IMR-90 (cell line): ENCODE data around the gene LDHAL6B. TPM values are rescaled to one million over a fixed set of nuclear protein-coding genes. Genes with fewer than 3 reads are reported as not detected.

Experiments used
- ATAC-seq: fragments of 200-7000 bp; cut with Tn5 transposase; 2 replicates; pipeline ENCODE4 v1.9.1; 2020; ENCODE audit warnings: low read depth, mild to moderate bottlenecking, moderate library complexity
- BruUV-seq: library from RNA; stranded (reverse); fragments of 400-500 nt; replicated peaks from 2 replicates; lab custom pipeline; 2021; lab: Mats Ljungman, UMichigan
- CTCF ChIA-PET: fragments of 300-600 bp; formaldehyde crosslinking; extraction: SDS; loops from one replicate; lab custom pipeline; 2021; ENCODE audit warnings: antibody characterized with exemption; lab: Yijun Ruan, JAX
- POLR2A ChIA-PET: fragments of 300-600 bp; sonication (Branson Sonifier 250); formaldehyde crosslinking; loops from one replicate; lab custom pipeline; 2022; ENCODE audit warnings: antibody characterized with exemption; ENCODE audit not compliant: unreplicated experiment; lab: Charles Lee
- DNase-seq: peaks from one replicate; pipeline ENCODE4 v3.0.0; 2013
- H2AFZ ChIP-seq: replicated peaks from 2 replicates; pipeline ENCODE3; 2013; ENCODE audit warnings: low read length, mild to moderate bottlenecking; ENCODE audit not compliant: poor library complexity
- H2AK5ac ChIP-seq: 2 replicates; pipeline ENCODE4 v1.6.1; 2013; ENCODE audit warnings: low read depth, low read length, inconsistent platforms
- H2AK9ac ChIP-seq: replicated peaks from 2 replicates; pipeline ENCODE3; 2013; ENCODE audit warnings: mild to moderate bottlenecking, low read depth, low read length, moderate library complexity; ENCODE audit not compliant: poor library complexity
- H2BK120ac ChIP-seq: 2 replicates; pipeline ENCODE4 v1.6.1; 2013; ENCODE audit warnings: low read depth, low read length, inconsistent platforms
- H2BK15ac ChIP-seq: 3 replicates; pipeline ENCODE4 v1.6.1; 2013; ENCODE audit warnings: low read depth, low read length, inconsistent platforms
- H2BK20ac ChIP-seq: 2 replicates; pipeline ENCODE4 v1.6.1; 2013; ENCODE audit warnings: low read depth, mild to moderate bottlenecking, inconsistent platforms, low read length, moderate library complexity
- H2BK5ac ChIP-seq: 2 replicates; pipeline ENCODE4 v1.6.1; 2013; ENCODE audit warnings: mild to moderate bottlenecking, low read depth, low read length, inconsistent platforms; ENCODE audit not compliant: poor library complexity, severe bottlenecking
- H3K14ac ChIP-seq: replicated peaks from 2 replicates; pipeline ENCODE4 v1.6.1; 2013; ENCODE audit warnings: low read depth, low read length, inconsistent platforms
- H3K18ac ChIP-seq: 2 replicates; pipeline ENCODE4 v1.6.1; 2013; ENCODE audit warnings: low read depth, low read length, control low read depth
- H3K23ac ChIP-seq: 2 replicates; pipeline ENCODE4 v1.6.1; 2013; ENCODE audit warnings: low read depth, low read length, inconsistent platforms
- H3K27ac ChIP-seq: 2 replicates; pipeline ENCODE4 v1.5.1; 2013; ENCODE audit warnings: mild to moderate bottlenecking, control low read depth, low read length; ENCODE audit not compliant: insufficient read depth
- H3K27me3 ChIP-seq: 2 replicates; pipeline ENCODE4 v1.6.1; 2013; ENCODE audit warnings: low read length; ENCODE audit not compliant: control insufficient read depth, insufficient read depth
- H3K36me3 ChIP-seq: 2 replicates; pipeline ENCODE4 v1.6.1; 2013; ENCODE audit warnings: low read length, mixed read lengths; ENCODE audit not compliant: control insufficient read depth, insufficient read depth
- H3K4ac ChIP-seq: 2 replicates; pipeline ENCODE4 v1.6.1; 2013; ENCODE audit warnings: low read depth, low read length, inconsistent platforms
- H3K4me1 ChIP-seq: 2 replicates; pipeline ENCODE4 v1.6.1; 2013; ENCODE audit warnings: low read length, mixed read lengths; ENCODE audit not compliant: control insufficient read depth, insufficient read depth
- H3K4me2 ChIP-seq: 2 replicates; pipeline ENCODE4 v1.6.1; 2013; ENCODE audit warnings: low read depth, mild to moderate bottlenecking, control low read depth, low read length, moderate library complexity
- H3K4me3 ChIP-seq: 2 replicates; pipeline ENCODE4 v1.5.1; 2013; ENCODE audit warnings: low read depth, mild to moderate bottlenecking, control low read depth, low read length, moderate library complexity; ENCODE audit not compliant: insufficient read depth
- H3K56ac ChIP-seq: 2 replicates; pipeline ENCODE4 v1.6.1; 2013; ENCODE audit warnings: low read length, inconsistent platforms; ENCODE audit not compliant: insufficient read depth; ENCODE audit errors: extremely low read depth
- H3K79me1 ChIP-seq, 2 experiments: 2 replicates each; pipeline ENCODE4 v1.6.1; 2013; ENCODE audit warnings: low read length in 2 of 2, inconsistent platforms in 1 of 2, low read depth in 1 of 2
- H3K9ac ChIP-seq: 2 replicates; pipeline ENCODE4 v1.6.1; 2013; ENCODE audit warnings: low read depth, low read length, control low read depth
- H3K9me1 ChIP-seq: 2 replicates; pipeline ENCODE4 v1.6.1; 2013; ENCODE audit warnings: low read length, inconsistent platforms; ENCODE audit not compliant: insufficient read depth
- H3K9me3 ChIP-seq: 2 replicates; pipeline ENCODE4 v1.6.1; 2013; ENCODE audit warnings: low read length; ENCODE audit not compliant: control insufficient read depth, insufficient read depth
- H4K20me1 ChIP-seq: 2 replicates; pipeline ENCODE4 v1.6.1; 2013; ENCODE audit warnings: low read length, inconsistent platforms; ENCODE audit not compliant: insufficient read depth
- H4K5ac ChIP-seq: 2 replicates; pipeline ENCODE4 v1.6.1; 2013; ENCODE audit warnings: mild to moderate bottlenecking, low read depth, low read length, control low read depth
- H4K8ac ChIP-seq, 2 experiments: 2 replicates each; pipeline ENCODE4 v1.6.1; 2013; ENCODE audit warnings: low read depth in 2 of 2, low read length in 2 of 2, control low read depth in 1 of 2, inconsistent platforms in 1 of 2
- H4K91ac ChIP-seq: 2 replicates; pipeline ENCODE4 v1.6.1; 2013; ENCODE audit warnings: low read depth, low read length, inconsistent platforms; ENCODE audit not compliant: insufficient read depth
- BHLHE40 ChIP-seq: fragments of 150-350 bp; IDR thresholded peaks from 2 replicates; pipeline ENCODE4 v1.6.1; 2016; ENCODE audit warnings: mild to moderate bottlenecking, low read depth, low read length
- CEBPB ChIP-seq: IDR thresholded peaks from 2 replicates; pipeline ENCODE4 v1.6.1; 2012; ENCODE audit warnings: low read depth, low read length, improper control_type of control experiment
- CHD1 ChIP-seq: IDR thresholded peaks from 2 replicates; pipeline ENCODE4 v1.6.1; 2012; ENCODE audit warnings: low read depth, low read length, improper control_type of control experiment
- CTCF ChIP-seq: conservative IDR thresholded peaks from 2 replicates; pipeline ENCODE4 v1.5.1; 2012; ENCODE audit warnings: mild to moderate bottlenecking, low read depth, low read length, improper control_type of control experiment
- ELK1 ChIP-seq: fragments of 150-350 bp; IDR thresholded peaks from 2 replicates; pipeline ENCODE4 v1.6.1; 2016; ENCODE audit warnings: low read depth, mild to moderate bottlenecking, low read length, moderate library complexity, borderline replicate concordance
- FOS ChIP-seq: fragments of 150-350 bp; IDR thresholded peaks from 2 replicates; pipeline ENCODE4 v1.6.1; 2016; ENCODE audit warnings: low read depth, low read length
- MAFK ChIP-seq: IDR thresholded peaks from 2 replicates; pipeline ENCODE4 v1.6.1; 2012; ENCODE audit warnings: low read depth, low read length, improper control_type of control experiment
- MAZ ChIP-seq: IDR thresholded peaks from 2 replicates; pipeline ENCODE4 v1.6.1; 2012; ENCODE audit warnings: low read depth, mild to moderate bottlenecking, low read length, improper control_type of control experiment, moderate library complexity, borderline replicate concordance
- MXI1 ChIP-seq: IDR thresholded peaks from 2 replicates; pipeline ENCODE4 v1.6.1; 2012; ENCODE audit warnings: low read depth, mild to moderate bottlenecking, low read length, moderate library complexity, borderline replicate concordance
- NFE2L2 ChIP-seq: fragments of 150-350 bp; IDR thresholded peaks from 2 replicates; pipeline ENCODE4 v1.6.1; 2016; ENCODE audit warnings: low read depth, mild to moderate bottlenecking, low read length
- RAD21 ChIP-seq: IDR thresholded peaks from 2 replicates; pipeline ENCODE4 v1.6.1; 2012; ENCODE audit warnings: low read length, improper control_type of control experiment
- RCOR1 ChIP-seq: IDR thresholded peaks from 2 replicates; pipeline ENCODE4 v1.6.1; 2012; ENCODE audit warnings: mild to moderate bottlenecking, low read length, improper control_type of control experiment; ENCODE audit not compliant: insufficient replicate concordance
- RFX5 ChIP-seq: IDR thresholded peaks from 2 replicates; pipeline ENCODE4 v1.8.0; 2012; ENCODE audit warnings: low read depth, mild to moderate bottlenecking, low read length, moderate library complexity
- SMC3 ChIP-seq: fragments of 150-350 bp; IDR thresholded peaks from 2 replicates; pipeline ENCODE4 v1.6.1; 2016; ENCODE audit warnings: low read depth, mild to moderate bottlenecking, antibody characterized with exemption, low read length, moderate library complexity
- USF2 ChIP-seq: fragments of 150-350 bp; IDR thresholded peaks from 2 replicates; pipeline ENCODE4 v1.6.1; 2017; ENCODE audit warnings: mild to moderate bottlenecking, antibody characterized with exemption, low read length, low read depth
- WGBS, 2 experiments: methylation state at CpG; one replicate each; pipeline versions ENCODE4 v1.1.5 to v1.1.7; 2013; ENCODE audit warnings: missing lambda C conversion rate in 2 of 2; ENCODE audit not compliant: insufficient read length in 1 of 2; ENCODE audit errors: extremely low coverage in 2 of 2; 5-methylcytosine and 5-hydroxymethylcytosine counted together
- dilution Hi-C: fragments of 300-500 bp; cut with HindIII; formaldehyde crosslinking; loops from one replicate; pipeline ENCODE4 v1.14.3; 2018; ENCODE audit warnings: low sequenced_read_pairs; ENCODE audit not compliant: unreplicated experiment
- in situ Hi-C: fragments of 300-500 bp; cut with MboI; formaldehyde crosslinking; loops from 3 replicates; pipeline ENCODE4 v1.14.3; 2019; ENCODE audit warnings: low sequenced_read_pairs, inconsistent platforms, mixed read lengths
- intact Hi-C: fragments of 100-400 bp; cut with micrococcal nuclease; formaldehyde crosslinking; loops from 2 replicates; pipeline ENCODE4 v1.10.0; 2022
- polyA plus RNA-seq, 3 experiments: library from polyadenylated mRNA; depleted of rRNA; stranded (reverse); fragments of >200 nt; gene quantifications; 2 replicates each; pipeline ENCODE4 v1.2.3, GENCODE V29; 2012; ENCODE audit warnings: low replicate concordance in 1 of 3
- total RNA-seq: library from RNA; depleted of rRNA; stranded (reverse); fragments of >200 nt; gene quantifications from 2 replicates; pipeline ENCODE4 v1.2.3, GENCODE V29; 2012

The LDHAL6B gene
- total and polyA plus RNA-seq, 2 of the 4 experiments (the other 2 are of a cell fraction), result not detected

- peak overlapping the region; percentile 23 for H2AFZ ChIP-seq
- ChIA-PET POLR2A (no interaction called here), CTCF (interaction anchor here (0.6 kb wide), 1 partner anchor 43 kb away, joined by 3 read pairs; no protein-coding TSS in a partner anchor)
- dilution Hi-C loops, result no loop called here
- peak overlapping the region; percentile 37 for H2BK20ac ChIP-seq
- peaks cover 5 to 37% of the 10 kb centered on the region in 2 experiments; a peak in 3 of 4 replicates for H3K79me1 ChIP-seq
- H3K9ac ChIP-seq, result no peak overlapping the region
- peak overlapping the region; percentile 78 for H3K23ac ChIP-seq
- peak overlapping the region; percentile 82 for H3K4ac ChIP-seq
- peak overlapping the region; percentile 46; the same call in 1 of the 2 replicates for H4K5ac ChIP-seq
- in situ Hi-C loops, result no loop called here
- peak overlapping the region; percentile 54 for H4K91ac ChIP-seq
- peaks cover 16% of the 10 kb centered on the region for H3K9me1 ChIP-seq
- BruUV-seq, result no TSS peak
- H3K56ac ChIP-seq, result peak overlapping the region; percentile 84
- peaks cover 10% of the 10 kb centered on the region for H3K4me1 ChIP-seq
- peak overlapping the region; percentile 82 for H3K4me2 ChIP-seq
- H2BK15ac ChIP-seq, result peak overlapping the region; percentile 60; the same call in 1 of the 3 replicates
- H3K18ac ChIP-seq, result peak overlapping the region; percentile 43; the same call in 1 of the 2 replicates
- H3K4me3 ChIP-seq, result no peak overlapping the region
- peaks cover 2% of the 10 kb centered on the region; the same call in 1 of the 2 replicates for H3K9me3 ChIP-seq
- H2BK5ac ChIP-seq, result peak overlapping the region; percentile 98
- H3K27ac ChIP-seq, result peak overlapping the region; percentile 87
- H2AK9ac ChIP-seq, result peak overlapping the region; percentile 90
- intact Hi-C loops, result no loop called here
- peaks cover 5% of the 10 kb centered on the region for H4K20me1 ChIP-seq
- no peaks in the 10 kb centered on the region for H3K27me3 ChIP-seq
- H4K8ac ChIP-seq, result peak overlapping the region in 1 of 2 experiments; percentile 85; a peak in 2 of 4 replicates
- H3K36me3 ChIP-seq, result peaks cover 22% of the 10 kb centered on the region
- ATAC-seq (peak; percentile 96), DNase-seq (peak; percentile 96)
- peak overlapping the region; percentile 68 for H3K14ac ChIP-seq
- WGBS, 2 experiments, result 0% methylated on average over 1 of the region's 6 CpGs; no CpG with 5 or more reads in 1 of the 2 experiments
- H2AK5ac ChIP-seq, result peak overlapping the region; percentile 75
- peak overlapping the region; percentile 92 for H2BK120ac ChIP-seq
- TF ChIP-seq BHLHE40 (peak; percentile 7; the same call in 1 of the 2 replicates), USF2 (no peak), MXI1 (0 out of 2 replicates have a peak, but pooled peaks have one; percentile 51), MAZ (peak; percentile 38; the same call in 1 of the 2 replicates), ELK1 (no peak), CHD1 (no peak), FOS (peak; percentile 77), NFE2L2 (no peak), RCOR1 (peak; percentile 60), CEBPB (peak; percentile 97), MAFK (peak; percentile 40), SMC3 (no peak), CTCF (no peak), RFX5 (0 out of 2 replicates have a peak, but pooled peaks have one; percentile 43), RAD21 (no peak)
Observed at GRCh38 chr15:59191855-59192237, 14.8 kb upstream of the LDHAL6B start.
